ENCODE data around the gene ARHGAP40. TPM values are rescaled to one million over a fixed set of nuclear protein-coding genes. Genes with fewer than 3 reads are reported as not detected.

ARHGAP40 gene
- total and polyA plus RNA-seq, 9 of the 15 experiments (the other 6 are each of a cell fraction or from before 2014, with no cell fraction given): not detected

DNA sequence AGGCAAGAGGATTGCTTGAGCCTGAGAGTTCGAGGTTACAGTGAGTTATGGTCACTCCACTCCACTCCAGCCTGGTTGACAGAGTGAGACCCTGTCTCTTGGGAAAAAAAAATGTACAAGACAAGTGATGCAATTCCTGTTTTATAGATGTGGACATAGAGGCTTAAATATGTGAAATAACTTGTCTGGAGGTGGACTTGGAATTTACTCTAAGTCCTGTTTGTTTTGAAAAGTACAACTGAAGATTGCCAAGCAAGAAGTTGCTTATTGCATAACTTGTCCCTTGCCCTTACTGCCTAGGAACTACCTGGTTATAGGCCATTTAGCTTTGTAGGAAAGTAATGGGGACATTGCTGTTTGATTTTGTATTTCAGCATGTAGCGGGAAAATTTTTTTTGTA lies 46.6 kb upstream of the ARHGAP40 start:
- intact Hi-C loops (cut with micrococcal nuclease): no loop called here
- H3K36me3 ChIP-seq (ENCODE audit: control insufficient read depth, insufficient read depth, low read length): peaks cover 82% of the 10 kb centered on the region

DNA sequence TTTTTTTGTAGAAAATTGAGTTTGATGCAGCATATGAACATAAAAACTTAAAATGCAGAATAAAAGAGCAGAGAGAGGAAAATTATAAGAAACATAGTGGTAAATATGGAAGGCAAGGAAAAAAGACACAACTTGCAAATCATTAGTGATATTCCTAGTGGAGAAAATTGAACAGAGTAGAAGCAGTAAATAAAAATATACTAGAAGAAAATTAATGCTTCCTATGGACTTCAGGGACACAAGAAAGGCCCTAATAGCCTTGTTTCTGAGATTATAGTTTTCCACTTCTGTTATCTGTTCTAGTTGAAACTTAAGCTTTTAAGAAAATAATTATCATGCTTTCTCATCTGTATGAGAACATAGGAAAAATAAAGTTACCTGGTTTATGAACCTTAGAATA lies 46.2 kb upstream of the ARHGAP40 start:
- BruUV-seq (replicated peaks): no TSS peak

More for the DNA sequence above, 46.6 kb upstream of the ARHGAP40 start:
- no peaks in the 10 kb centered on the region for H3K9me1 ChIP-seq (ENCODE audit: control insufficient read depth, insufficient read depth, low read length)
- BruUV-seq (replicated peaks): no TSS peak
- no peak overlapping the region for H3K27ac ChIP-seq (ENCODE audit: extremely low read depth, low read depth, low read length)
- no peaks in the 10 kb centered on the region for H4K20me1 ChIP-seq (replicated peaks; ENCODE audit: control insufficient read depth, insufficient read depth, low read length)
- DNase-seq (ENCODE audit: extremely low read depth in 1 of 4, low spot score in 3 of 4): no peak
- ATAC-seq: no peak
- H3K79me2 ChIP-seq (ENCODE audit: control insufficient read depth, insufficient read depth, low read length): no peaks in the 10 kb centered on the region
- TF ChIP-seq, protein P1, sequence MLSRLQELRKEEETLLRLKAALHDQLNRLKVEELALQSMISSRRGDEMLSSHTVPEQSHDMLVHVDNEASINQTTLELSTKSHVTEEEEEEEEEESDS (CRISPR knock-in tag; IDR thresholded peaks at IDR 0.05): no peak
- TF ChIP-seq CEBPG (CRISPR knock-in tag; IDR thresholded peaks at IDR 0.05) (no peak), CEBPG (tag; conservative IDR thresholded peaks at IDR 0.05 in 1 of 2, IDR thresholded peaks at IDR 0.05 in 1 of 2) (peak; percentile 25 to 28; a peak in 1 of 4 replicates), RBM34 (IDR thresholded peaks at IDR 0.05; ENCODE audit: borderline replicate concordance, insufficient read depth, low read length) (no peak)
- no peak overlapping the region for H2AFZ ChIP-seq (ENCODE audit: low read depth, low read length)
- 83% methylated on average over 2 of the region's 2 CpGs for WGBS (ENCODE audit: insufficient coverage, low coverage, missing lambda C conversion rate)
- H3K4me3 ChIP-seq: no peak overlapping the region
- H3K9me3 ChIP-seq (replicated peaks; ENCODE audit: control insufficient read depth, insufficient read depth, low read depth, low read length): no peaks in the 10 kb centered on the region
- no peak overlapping the region for H3K9ac ChIP-seq (ENCODE audit: insufficient read depth in 1 of 2, low read depth in 2 of 2, low read length in 2 of 2)
- POLR2A ChIA-PET: interaction anchor here (1.0 kb wide), 1 partner anchor 9 kb away, joined by 3 read pairs; no protein-coding TSS in a partner anchor
- H3K4me1 ChIP-seq (replicated peaks in 1 of 2; ENCODE audit: control insufficient read depth in 2 of 2, insufficient read depth in 2 of 2, low read length in 2 of 2): no peaks in the 10 kb centered on the region
- in situ Hi-C loops (cut with MboI): no loop called here
- H3K4me2 ChIP-seq (ENCODE audit: insufficient read depth, low read length): no peak overlapping the region
- H3K27me3 ChIP-seq (ENCODE audit: control insufficient read depth in 2 of 2, insufficient read depth in 2 of 2, low read length in 2 of 2): no peaks in the 10 kb centered on the region
- no peak for FAIRE-seq
- CTCF ChIA-PET (ENCODE audit: low intra/inter-chr PET ratio): no interaction called here

More for the DNA sequence above, 46.2 kb upstream of the ARHGAP40 start:
- FAIRE-seq (no peak), ATAC-seq (no peak), DNase-seq (ENCODE audit: extremely low read depth in 1 of 4, low spot score in 3 of 4) (no peak)
- intact Hi-C loops (cut with micrococcal nuclease) (no loop called here), in situ Hi-C loops (cut with MboI) (no loop called here)
- H3K27me3 ChIP-seq (ENCODE audit: control insufficient read depth in 2 of 2, insufficient read depth in 2 of 2, low read length in 2 of 2): no peaks in the 10 kb centered on the region
- no peak for TF ChIP-seq ATF1 (CRISPR knock-in tag; IDR thresholded peaks at IDR 0.05)
- no peak for TF ChIP-seq ATF1 (tag; IDR thresholded peaks at IDR 0.05)
- peak; percentile 93; the same call in 1 of the 2 replicates for TF ChIP-seq ZNF583 (CRISPR knock-in tag; IDR thresholded peaks at IDR 0.05)
- H3K27ac ChIP-seq (ENCODE audit: extremely low read depth, low read depth, low read length): no peak overlapping the region
- no peaks in the 10 kb centered on the region for H3K79me2 ChIP-seq (ENCODE audit: control insufficient read depth, insufficient read depth, low read length)
- H4K20me1 ChIP-seq (replicated peaks; ENCODE audit: control insufficient read depth, insufficient read depth, low read length): no peaks in the 10 kb centered on the region
- no peak overlapping the region for H3K4me3 ChIP-seq
- H3K9ac ChIP-seq (ENCODE audit: insufficient read depth in 1 of 2, low read depth in 2 of 2, low read length in 2 of 2): no peak overlapping the region
- H3K9me1 ChIP-seq (ENCODE audit: control insufficient read depth, insufficient read depth, low read length): no peaks in the 10 kb centered on the region
- no peak overlapping the region for H3K4me2 ChIP-seq (ENCODE audit: insufficient read depth, low read length)
- no peaks in the 10 kb centered on the region for H3K9me3 ChIP-seq (replicated peaks; ENCODE audit: control insufficient read depth, insufficient read depth, low read depth, low read length)
- H3K36me3 ChIP-seq (ENCODE audit: control insufficient read depth, insufficient read depth, low read length): peaks cover 83% of the 10 kb centered on the region
- H2AFZ ChIP-seq (ENCODE audit: low read depth, low read length): no peak overlapping the region
- POLR2A ChIA-PET: interaction anchor here (1.0 kb wide), 1 partner anchor 9 kb away, joined by 3 read pairs; no protein-coding TSS in a partner anchor
- H3K4me1 ChIP-seq (replicated peaks in 1 of 2; ENCODE audit: control insufficient read depth in 2 of 2, insufficient read depth in 2 of 2, low read length in 2 of 2): no peaks in the 10 kb centered on the region
- CTCF ChIA-PET (ENCODE audit: low intra/inter-chr PET ratio): no interaction called here

All from K562 (cell line).